NCI-H2196 treated with DMSO at 0.1 percent for 48 hours (cell line): Measurements from ENCODE around the gene ZNF267.
"Not testable (repeated sequence)": the region's sequence is repeated elsewhere in the genome, so short reads cannot be mapped to it uniquely, and the experiment has no call there.

Experiments
- DNase-seq: peaks from one replicate; lab custom pipeline; 2025; ENCODE audit not compliant: unreplicated experiment; lab: John Stamatoyannopoulos, UW

Gene ZNF267

DNA sequence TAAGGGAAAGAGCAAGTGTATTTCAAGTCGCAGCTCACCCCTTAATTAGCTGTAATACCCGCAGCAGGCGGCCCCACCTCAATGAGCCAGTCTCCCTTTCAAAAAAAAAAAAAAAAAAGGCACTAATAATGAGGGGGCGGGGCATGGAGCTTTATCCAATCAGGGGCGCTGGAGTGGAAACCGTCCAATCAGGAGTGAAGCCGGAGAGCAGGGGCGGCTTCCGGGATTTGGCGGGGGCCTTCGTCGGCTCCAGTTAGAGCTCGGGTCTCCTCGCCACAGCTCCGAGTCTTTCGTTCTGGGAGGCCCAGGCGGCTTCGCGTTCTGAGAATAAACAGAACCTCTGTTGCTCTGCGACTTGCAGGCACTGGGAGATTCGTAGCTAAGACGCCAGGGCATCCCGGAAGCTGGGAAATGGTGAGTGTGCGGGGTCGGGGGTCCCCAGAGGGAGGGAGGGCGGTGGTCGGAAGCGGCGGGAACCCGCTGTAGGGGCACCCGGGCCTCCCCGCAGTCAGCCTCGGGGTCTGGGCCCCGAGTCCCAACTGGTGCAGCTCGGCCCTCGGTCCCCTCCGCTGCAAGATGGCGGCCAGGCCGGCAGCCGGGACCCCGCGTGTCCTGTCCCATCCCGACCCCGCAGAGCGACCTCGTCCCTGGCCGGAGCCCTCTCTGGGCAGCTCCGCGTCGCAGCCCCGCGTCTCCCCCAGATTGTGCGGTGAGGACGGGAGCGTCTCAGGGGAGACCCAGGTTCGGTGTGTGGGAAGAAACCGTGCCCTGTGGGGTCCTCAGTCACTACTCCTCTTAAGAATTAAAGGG, at the start of gene ZNF267:
Gene ZNF267 (plus strand): TSS at position 252 of the 810 bp plus-strand sequence. CDS start 160 bp downstream, at position 412.
- peak; percentile 84 for DNase-seq

DNA sequence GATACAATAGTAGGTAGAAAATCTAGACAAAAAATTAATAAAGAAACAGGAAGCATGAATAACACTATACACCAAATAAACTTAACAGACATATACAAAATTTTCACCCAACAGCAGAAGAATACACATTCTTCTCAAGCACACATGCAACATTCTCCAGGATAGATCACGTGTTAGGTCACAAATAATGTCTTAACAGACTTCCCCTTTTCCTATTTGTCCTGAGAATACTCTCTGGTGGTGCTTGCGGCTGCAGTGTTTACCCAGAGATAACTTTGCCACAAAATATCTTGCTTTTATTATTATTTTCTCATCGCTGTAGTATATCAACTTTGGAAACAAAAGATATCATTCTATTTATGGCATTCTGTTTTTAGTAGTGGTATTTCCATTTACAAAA, 40.6 kb upstream of the ZNF267 start:
- DNase-seq = no peak

DNA sequence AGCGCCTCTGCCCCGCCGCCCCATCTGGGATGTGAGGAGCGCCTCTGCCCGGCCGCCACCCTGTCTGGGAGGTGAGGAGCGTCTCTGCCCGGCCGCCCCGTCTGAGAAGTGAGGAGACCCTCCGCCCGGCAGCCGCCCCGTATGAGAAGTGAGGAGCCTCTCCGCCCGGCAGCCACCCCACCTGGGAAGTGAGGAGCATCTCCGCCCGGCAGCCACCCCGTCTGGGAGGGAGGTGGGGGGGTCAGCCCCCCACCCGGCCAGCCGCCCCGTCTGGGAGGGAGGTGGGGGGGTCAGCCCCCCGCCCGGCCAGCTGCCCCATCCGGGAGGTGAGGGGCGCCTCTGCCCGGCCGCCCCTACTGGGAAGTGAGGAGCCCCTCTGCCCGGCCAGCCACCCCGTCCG, 37.2 kb upstream of the ZNF267 start:
- DNase-seq = not testable (repeated sequence)

DNA sequence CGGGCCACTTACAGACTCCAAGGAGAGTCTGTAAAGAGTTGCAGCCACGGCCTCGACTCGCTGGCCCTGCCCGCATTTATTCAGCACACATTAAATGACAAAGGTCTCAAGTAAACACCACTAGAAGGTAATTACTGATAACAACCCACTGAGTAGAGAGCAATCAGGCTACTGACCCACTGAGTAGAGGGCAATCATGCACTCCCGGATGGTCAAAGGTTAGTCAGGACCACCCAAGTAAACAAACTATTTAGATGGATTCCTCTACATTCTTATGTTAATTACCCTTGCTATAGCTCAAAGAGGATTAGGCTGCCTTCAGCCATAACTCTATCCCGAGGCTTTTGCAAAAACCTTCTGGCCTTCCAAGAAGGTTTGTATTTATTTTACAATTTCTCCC, 30.7 kb upstream of the ZNF267 start:
- no peak for DNase-seq

DNA sequence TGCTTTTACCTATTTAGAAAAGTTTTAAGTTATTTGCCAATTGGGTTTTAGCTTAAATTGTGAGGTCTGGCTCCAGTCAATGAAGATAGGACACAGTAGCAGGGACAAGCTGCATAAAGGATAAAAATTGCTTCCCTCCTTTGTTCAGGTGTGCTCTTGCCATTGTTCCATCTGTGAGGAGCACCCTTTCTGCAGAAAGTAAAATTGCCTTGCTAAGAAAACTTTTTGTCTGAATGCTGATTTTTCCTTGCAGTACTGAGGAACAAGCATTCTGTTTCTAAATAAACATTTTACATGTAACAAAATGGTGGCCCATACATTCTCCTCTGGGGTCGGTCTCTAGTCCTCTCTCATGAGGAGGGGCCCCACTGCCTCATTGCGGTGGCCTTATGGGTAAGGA, 25.0 kb upstream of the ZNF267 start:
- DNase-seq = not testable (repeated sequence)

DNA sequence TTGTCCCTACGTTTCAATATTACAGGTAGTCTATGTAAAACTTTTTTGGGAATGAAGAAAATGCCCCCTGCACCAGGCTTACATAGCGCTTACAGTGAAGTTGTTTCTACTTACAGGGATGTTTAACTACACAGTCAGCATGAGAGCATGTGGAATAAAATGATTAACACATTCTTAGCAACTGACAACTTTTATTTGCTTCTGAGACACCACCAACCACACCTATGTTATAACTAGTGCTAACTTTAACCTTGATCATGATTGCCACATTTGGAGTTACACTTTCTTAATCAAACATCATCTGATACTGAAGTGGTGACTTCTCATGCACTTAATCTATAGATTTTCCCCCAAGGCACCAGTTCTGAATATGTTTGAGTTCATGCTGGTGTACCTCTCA, 20.3 kb upstream of the ZNF267 start:
- no peak for DNase-seq

DNA sequence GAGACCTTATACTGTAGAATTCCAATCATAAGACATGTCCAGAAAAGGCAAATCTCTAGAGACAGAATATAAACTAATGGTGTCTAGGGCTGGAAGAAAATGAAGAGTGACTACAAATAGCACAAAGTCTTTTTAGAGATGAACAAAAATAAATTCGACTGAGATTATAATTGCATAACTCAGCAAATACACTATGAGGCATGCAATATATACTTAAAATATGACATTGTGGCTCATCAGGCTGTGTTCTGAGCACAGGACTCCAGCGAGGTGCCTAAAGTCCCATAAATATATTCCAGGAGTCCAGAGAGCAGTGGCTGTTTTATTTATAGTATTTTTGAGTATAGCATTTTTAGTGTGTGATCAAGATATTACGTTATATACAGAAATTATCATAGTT, 13.1 kb upstream of the ZNF267 start:
- DNase-seq = no peak

DNA sequence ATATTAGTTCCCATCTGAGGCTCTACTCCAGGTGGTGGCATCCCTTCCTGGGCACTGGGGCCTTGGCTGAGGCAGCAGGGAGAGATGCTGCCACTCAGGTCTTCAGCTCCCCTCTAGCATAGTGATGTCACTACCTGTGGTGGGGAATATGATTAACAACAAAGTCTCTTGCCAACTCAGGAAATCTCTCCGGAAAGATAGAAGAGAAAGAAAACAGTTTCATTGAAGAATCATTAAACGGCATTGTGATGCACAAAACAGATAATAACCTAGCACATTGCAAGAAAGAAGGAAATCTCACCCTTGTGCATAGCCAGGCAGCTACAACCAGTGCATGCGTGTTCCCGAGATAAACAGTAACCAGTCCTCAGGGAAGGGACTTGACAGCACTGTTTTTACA, 12.2 kb upstream of the ZNF267 start:
- DNase-seq = no peak

DNA sequence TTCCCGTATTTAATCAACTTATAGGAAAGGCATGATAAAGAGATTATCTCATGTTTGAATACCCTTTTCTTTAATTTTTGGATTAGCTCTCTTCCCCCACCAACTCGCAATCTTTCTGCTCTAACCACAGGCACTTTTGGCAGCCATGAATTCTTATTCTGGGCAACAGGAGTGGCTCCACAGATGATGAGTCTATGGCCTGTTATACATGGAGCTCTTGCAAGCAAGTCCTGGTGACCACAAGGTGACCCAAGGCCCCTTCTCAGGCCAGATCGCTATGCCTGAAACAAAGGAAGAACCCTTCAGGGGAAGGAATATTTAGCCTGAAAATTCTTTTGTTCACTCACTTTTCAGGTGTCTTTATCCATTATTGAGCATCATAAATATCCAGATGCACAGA, 10.8 kb upstream of the ZNF267 start:
- DNase-seq = no peak

DNA sequence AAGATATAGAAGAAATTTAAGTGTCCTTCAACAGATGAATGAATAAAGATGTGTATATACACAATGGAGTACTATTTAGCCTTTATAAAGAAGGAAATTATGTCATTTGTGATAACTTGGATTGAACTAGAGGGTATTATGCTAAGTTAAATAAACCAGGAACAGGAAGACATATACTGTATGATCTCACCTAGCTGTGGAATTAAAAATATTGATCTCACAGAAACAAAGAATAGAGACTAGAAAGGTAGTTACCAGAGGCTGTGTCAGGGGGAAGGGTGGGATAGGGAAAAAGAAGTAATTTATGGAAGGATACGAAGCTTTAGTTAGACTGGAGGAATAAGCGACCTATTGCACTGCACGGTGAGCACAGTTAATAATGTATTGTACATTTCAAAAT, 5.4 kb upstream of the ZNF267 start:
- DNase-seq = no peak

DNA sequence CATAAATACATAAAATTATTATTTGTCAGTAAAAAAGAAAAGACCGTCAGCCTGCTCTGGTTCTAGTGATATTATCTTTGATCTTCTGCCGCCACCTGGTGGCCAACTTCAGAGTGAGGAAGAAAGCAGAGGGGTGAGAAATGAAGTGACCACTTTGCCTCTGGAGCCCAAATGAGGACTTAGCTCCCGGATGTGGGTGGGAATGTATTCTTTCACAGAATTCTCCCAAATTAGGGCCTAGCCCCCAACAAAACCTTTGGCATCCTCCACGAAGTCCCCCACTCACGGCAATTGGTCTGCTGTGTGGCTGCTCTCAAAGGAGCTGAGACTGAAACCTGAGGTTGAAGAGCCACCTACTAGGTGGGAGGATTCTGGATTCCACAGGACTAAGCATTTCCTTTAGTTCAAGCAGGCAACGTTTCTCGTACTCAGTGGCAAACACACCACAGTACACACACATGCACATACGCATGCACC, 4.9 kb upstream of the ZNF267 start:
- DNase-seq = peak; percentile 55

DNA sequence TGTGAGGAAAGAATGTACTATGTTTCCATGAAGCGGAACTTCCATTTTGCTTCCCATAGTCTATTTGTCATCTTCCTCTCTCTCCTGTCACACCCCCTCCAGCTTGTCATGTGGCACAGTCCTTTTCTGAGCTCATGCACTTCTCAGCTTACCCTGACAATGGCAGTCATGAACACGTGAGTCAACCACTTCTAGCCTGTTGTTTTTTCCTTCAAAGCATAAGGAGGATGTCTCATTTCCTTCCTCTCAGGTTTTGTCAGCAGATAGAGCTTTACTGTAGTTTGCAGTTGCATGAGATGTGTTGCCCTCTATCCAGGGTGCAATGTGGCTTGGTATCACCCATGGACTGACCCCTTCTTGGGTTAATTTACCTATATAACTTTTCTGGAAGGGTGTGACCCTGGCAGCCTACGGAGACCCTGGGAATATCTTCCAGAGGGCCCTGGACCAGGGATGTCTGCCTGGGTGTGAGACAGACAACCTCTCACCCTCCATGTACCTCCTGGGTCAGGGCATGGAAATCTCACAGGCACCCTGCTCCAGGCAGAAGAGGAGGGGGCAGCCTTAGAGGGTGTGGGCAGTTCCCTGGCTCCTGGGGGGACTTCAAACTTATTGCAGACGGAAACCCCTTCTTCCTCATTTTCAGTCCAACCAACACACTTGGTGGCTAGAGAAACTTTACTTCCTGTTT, 4.0 kb upstream of the ZNF267 start:
- DNase-seq = no peak

DNA sequence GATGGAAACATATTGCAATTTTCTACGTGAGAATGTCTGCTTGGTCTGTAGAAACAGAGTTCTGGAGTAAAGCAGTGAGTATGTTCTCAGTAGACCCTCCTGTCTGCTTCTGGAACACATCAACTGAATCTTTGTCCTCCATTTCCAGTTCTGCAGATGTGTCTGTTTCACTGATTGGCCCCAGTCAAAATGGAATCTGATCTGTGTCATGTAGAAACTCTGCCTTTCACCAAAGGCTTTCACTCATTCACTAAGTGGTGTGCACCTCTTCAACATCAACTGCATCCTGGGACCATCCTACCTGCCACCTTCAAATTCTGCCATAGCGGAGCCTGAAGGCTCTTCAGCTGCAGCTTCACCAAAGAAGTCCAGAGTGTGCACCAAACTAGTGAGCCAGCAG, 2.8 kb upstream of the ZNF267 start:
- DNase-seq = no peak

DNA sequence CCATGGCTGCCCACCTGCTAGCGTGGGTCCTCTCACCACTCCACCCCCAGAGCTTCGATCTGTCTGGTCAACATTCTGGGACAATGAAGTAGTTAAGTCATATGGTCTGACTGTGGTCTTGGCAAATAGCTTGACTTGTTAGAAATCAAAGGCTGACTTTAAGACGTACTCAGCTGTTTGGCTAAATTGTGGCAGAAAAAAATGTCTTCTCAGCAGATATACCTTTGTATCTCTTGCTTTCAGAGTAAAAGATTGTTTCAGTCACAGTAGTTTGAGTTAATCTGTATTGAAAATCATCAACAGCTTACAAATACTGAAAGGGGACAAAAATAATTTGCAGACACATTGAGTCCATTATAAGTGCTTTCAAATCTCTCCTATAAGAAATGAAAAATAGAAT, 2.1 kb upstream of the ZNF267 start:
- DNase-seq = no peak

DNA sequence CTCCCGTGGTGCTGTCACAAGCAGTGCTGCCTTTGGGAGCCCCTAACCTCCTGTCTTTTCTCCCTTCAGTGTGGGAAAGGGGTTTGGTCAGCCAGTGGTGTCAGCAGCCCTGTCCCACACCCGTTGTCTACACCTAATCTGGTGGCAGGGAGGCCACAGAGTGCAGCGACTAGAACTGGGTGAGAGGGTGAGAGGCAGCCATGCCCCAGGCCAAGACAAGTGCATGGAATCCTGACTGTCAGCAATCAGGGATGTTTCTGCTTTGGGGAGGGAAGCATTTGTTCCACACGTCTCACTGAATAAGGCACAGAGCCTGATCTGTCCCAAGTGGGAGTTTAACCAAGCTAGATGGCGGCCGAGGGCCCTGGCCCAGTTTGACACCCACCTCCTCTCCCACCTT, 1.4 kb upstream of the ZNF267 start:
- no peak for DNase-seq

DNA sequence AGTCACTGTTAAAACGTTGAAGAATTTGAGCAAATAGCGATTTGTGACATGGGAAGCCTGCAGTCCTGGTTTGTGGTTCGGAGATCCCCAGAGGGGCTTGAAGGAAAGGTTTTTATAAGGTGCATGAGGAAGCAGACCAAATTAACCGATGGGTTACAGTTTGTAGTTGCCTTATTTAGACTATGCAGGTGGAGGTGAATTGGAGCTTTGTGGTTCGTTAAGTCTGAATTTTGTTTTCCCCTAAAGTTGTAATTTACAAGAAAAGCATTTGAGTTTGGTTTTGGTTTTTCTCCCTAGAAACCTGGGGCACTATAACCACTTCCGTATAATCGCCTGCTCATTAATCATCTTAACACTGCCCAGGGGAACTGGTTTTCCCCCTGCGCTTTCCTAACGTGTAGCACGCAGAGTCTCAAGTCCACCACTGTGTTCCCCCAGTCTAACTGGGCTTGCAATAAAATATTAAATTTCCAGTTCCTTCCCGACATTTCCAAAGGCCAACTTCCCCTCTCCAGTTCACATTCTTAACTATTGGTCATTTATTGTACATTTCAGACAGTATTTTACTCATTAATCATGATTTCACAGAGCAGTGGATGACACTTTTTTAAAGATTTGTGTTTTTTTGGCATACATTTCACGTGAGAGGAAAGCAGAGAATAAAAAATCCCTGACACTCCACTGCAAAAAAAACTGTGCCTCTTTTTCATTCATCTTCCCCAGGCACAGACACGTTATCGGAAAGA, 932 bp downstream of the ZNF267 start:
- no peak for DNase-seq

DNA sequence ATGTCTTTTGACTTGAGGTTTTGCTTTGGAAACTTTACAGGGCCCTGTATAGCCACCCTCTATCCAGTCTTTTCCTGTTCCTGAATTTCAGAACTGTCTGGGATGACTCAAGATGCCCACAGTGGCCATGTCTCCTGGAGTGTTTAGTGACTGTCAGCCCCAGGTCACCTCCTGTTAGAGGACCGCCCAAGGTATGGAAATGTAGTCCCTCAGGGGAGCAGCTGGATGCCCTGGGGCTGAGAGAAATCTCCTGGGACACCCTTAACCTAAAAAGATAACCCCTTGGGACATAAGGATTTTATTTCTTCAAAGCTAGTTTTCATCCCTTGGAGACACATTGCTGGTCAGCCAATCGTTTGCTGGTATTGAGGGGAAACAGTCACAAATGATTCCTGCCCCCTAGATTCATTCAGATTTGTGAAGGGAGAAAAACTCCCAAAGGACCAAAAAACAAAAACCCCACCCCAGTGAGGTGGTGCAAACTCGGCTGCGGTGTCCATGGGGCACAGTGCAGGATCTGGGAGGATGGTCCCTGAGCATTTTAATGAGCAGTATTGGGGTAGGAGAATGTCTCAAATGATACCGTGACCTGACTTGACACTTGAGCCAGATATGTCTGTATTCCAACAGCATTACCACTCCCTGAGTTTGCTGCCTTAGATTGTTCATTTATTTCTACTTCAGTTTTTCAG, 1.7 kb downstream of the ZNF267 start:
- DNase-seq = no peak

DNA sequence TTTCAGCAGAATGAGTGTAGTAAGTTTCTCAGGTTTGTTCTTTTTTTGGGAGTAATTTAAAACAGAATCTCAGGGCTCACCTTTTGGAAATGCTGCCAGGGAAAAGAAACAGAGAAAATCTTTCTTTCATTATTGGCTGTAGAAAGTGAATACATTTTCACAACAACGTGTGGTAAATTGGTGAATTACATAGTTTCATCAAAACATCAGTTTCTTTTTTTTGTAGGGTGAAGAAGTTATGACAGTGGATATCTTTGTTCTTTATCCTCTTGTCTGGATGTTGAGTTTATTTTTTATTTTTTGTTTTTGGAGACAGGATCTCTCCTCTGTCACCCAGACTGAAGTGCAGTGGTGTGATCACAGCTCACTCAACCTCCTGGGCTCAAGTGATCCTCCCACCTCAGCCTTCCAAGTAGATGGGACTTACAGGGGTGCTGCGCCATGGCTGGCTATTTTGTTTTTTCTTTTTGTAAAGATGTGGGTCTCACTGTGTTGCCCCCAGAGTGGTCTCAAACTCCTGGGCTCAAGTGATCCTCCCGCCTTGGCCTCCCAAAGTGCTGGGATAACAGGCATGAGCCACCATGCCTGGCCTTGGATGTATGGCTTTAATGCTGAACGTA, 2.4 kb downstream of the ZNF267 start:
- DNase-seq = no peak

DNA sequence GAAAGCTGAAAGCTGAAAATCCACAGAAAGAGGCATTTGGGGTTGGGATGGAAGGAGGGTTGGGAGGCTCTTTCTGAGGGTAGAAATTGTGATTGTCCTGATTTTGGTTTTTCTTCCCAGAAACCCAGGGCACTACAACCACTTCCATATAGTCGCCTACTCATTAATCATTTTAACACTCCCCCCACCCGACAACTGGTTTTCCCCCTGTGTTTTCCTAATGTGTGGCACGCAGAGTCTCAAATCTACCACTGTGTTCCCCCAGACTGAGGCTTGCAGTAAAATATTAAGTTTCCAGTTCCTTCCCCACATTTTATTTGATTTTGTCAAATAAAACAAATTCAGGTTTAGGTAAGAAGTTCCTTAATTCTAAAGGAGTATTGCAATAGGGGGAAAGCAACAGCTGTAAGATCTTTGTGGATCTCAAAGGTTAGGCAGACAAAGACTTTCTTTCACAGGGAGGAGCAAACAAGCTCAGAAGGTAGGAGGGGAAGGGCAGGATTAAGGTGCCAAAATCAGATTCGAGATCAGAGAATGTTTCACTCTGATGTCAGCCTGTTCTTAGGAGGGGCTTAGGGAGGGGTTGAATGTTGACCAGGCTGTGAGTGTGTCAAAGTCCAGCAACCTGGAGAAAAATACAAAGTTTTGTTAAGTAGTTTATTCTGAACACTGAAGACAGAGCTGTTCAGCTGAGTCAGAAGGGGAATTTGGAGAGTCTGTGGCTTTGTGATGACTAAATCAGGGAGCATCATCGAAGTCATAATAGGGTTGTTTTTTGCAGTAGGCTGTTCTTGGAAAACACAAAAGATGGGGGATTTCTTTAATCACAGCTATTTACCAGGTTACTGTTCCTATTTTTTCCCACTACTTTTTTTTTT, 3.6 kb downstream of the ZNF267 start:
- no peak for DNase-seq
